ENCODE results near the gene TTBK1.
A peak's percentile ranks its signal among the peaks of the same experiment; 100 is the strongest.

Gene TTBK1

GRCh38 chr6:43242908-43243663, at the start of gene TTBK1:
TTBK1 (plus strand) TSS chr6:43243481; CDS start chr6:43246661, 3,180 bp downstream.
- FAIRE-seq, result no peak

- FAIRE-seq, result no peak
Measured at GRCh38 chr6:43193929-43194328, 49.4 kb upstream of the TTBK1 start.

DNA sequence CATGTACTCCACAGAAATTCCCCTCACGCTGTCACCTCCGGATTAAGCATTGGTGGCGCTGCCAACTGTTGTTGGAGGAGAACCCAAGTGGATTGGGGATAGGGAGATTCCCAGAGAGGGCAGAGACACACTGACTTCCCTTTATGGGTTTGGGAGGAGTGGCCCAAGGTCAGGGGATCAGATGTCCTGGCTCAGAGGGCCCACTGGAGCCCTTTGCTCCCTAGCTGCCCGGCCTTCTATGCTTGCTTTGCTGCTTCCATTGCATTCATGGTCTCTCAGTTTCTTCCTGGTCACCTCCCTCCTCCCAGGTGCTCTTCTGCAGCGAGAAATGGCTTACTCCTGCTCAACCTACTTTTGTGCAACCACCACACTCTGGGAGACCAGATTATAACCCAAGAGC, 46.9 kb upstream of the TTBK1 start:
- no peak for FAIRE-seq

GRCh38 chr6:43199912-43200311, 43.4 kb upstream of the TTBK1 start:
- FAIRE-seq, result no peak

GRCh38 chr6:43200541-43200940, 42.7 kb upstream of the TTBK1 start:
- FAIRE-seq, result no peak

DNA sequence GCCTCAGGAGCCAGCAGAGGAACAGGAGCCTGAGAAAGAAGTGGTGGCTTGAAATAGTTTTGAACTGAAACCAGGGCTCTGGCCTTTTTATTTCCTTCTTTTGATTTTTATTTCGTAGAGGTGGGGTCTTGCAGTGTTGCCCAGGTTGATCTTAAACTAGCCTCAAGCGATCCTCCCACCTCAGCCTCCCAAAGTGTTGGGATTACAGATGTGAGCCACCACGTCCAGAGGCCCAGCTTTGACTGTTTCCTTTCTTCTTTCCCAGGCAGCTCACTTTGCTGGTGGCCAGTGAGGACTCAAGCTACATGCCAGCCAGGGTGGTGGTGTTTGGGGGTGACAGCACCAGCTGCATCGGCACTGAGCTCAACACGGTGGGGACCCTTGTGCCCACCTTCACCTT, 40.8 kb upstream of the TTBK1 start:
- FAIRE-seq, result no peak

GRCh38 chr6:43203029-43203717, 40.1 kb upstream of the TTBK1 start:
- FAIRE-seq, result no peak

DNA sequence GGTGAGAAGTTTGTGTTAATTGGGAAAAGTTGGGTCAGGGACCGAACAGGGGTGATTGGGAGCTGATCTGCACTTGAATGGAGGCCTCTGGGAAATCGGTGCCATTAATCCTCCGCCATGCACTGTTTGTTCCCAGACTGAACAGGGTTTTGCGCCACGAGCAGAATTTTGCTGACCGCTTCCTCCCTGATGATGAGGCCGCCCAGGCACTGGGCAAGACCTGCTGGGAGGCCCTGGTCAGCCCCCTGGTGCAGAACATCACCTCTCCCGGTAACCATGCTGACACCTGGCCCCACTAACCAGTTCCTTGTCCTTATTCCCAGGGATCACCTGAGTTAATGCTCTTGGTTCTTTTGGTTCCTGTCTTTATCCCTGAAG, 39.6 kb upstream of the TTBK1 start:
- no peak for FAIRE-seq

- FAIRE-seq, result no peak
Measured at GRCh38 chr6:43204271-43205105, 38.8 kb upstream of the TTBK1 start.

DNA sequence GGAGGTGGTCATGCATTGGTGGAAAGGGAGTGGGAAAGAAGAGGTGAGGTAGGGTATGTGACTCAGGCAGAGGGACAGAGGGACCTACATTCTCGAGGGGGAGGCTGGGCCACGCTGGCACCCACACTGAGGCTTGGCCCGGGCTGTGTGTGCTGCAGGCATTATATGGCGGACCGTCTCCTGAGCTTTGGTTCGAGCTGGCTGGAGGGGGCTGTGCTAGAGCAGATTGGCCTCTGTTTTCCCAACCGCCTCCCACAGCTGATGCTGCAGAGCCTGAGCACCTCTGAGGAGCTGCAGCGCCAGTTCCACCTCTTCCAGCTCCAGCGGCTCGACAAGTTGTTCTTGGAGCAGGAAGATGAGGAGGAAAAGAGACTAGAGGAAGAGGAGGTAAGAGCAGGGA, 37.4 kb upstream of the TTBK1 start:
- no peak for FAIRE-seq

DNA sequence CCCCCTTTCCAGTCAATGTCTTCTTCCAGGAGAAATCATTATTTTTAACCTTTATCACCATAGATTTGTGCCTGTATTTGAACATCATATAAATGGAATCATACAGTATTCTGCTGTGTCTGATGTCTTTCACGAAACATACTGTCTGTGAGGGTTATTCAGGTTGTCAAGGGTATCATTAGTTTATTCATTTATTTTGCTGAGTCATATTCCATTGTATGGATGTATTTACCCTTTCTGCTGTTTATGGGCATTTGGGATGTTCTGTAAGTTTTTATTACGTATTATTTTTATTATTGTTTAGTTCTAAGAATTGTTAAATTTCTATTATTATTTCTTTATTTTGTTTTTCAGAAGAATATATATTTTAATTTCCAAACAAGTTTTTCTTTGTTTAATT, 36.0 kb upstream of the TTBK1 start:
- peak; percentile 46 for FAIRE-seq

- FAIRE-seq, result no peak
Measured at GRCh38 chr6:43211955-43212354, 31.3 kb upstream of the TTBK1 start.

GRCh38 chr6:43213431-43213830, 29.9 kb upstream of the TTBK1 start:
- FAIRE-seq, result no peak

- no peak for FAIRE-seq
Measured at GRCh38 chr6:43215066-43215465, 28.2 kb upstream of the TTBK1 start.

- FAIRE-seq, result no peak
Measured at GRCh38 chr6:43216200-43216599, 27.1 kb upstream of the TTBK1 start.

DNA sequence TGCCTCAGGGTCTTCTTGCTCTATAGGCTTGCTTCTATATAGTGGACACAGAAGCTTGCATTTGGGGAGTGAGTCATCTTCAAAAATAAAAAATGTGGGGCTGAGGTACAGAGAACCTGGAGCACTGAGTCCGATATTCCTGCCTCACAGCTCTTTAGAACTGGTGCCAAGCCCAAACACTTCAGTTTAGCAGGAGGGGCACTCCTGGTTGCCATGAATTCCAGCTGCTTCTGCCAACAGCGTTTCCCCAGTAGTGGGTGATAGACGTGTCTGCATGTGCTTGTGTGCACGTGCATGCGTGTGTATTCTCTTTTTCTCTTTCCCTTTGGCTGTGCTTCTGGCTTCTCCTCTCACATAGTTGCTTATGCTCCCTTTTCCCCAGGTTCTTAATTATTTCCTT, 25.9 kb upstream of the TTBK1 start:
- no peak for FAIRE-seq

- no peak for FAIRE-seq
Measured at GRCh38 chr6:43219119-43219518, 24.2 kb upstream of the TTBK1 start.

GRCh38 chr6:43219814-43220213, 23.5 kb upstream of the TTBK1 start:
- no peak for FAIRE-seq

GRCh38 chr6:43220439-43220951, 22.8 kb upstream of the TTBK1 start:
- FAIRE-seq, result no peak

DNA sequence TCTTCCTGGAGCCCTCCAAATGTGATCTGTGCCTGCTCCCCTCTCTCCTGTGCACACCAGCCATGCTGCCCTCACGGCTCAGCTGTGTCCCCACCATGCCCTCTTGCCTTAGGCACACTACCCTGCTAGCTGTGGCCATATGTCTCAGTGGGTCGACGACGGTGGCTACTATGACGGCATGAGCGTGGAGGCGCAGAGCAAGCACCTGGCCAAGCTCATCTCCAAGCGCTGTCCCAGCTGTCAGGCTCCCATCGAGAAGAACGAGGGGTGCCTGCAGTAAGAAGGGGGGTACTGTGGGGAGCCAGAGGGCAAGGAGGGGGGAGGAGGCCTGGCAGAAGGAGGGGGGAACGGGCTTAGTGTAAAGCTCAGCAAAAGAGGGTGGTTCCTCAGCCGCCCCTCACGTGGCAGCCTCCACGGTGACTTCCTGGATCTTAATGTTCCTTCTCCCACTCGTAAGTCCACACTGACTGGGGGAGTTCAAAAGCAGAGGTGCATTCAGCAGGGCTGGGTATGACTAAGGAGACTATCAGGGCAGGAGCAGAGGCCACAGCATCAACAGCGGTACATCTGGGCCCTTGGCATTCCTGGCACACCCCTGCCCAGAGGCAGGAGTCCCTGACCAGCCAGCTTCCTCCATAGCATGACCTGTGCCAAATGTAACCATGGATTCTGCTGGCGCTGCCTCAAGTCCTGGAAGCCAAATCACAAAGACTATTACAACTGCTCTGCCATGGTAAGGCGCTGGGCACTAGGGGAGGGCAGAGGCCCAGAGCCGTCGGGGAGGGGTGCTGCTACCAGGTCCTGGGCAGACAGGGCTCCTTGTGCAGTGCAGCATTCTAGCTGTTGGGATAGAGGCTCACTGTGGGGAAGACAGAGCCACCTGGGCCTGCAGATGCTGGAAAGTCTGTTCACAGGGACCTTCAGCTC, 22.0 kb upstream of the TTBK1 start:
- FAIRE-seq, result no peak

- FAIRE-seq, result no peak
Measured at GRCh38 chr6:43222418-43223059, 20.7 kb upstream of the TTBK1 start.

GRCh38 chr6:43223175-43223574, 20.1 kb upstream of the TTBK1 start:
- FAIRE-seq, result no peak

Data from A204.1 (cell line).